ENCODE results near the gene MGLL. TPM values are rescaled to one million over a fixed set of nuclear protein-coding genes. Genes with fewer than 3 reads are reported as not detected.

The MGLL gene
- total and polyA plus RNA-seq, 4 donors: 9.4 to 277 (median 74.2) TPM

DNA sequence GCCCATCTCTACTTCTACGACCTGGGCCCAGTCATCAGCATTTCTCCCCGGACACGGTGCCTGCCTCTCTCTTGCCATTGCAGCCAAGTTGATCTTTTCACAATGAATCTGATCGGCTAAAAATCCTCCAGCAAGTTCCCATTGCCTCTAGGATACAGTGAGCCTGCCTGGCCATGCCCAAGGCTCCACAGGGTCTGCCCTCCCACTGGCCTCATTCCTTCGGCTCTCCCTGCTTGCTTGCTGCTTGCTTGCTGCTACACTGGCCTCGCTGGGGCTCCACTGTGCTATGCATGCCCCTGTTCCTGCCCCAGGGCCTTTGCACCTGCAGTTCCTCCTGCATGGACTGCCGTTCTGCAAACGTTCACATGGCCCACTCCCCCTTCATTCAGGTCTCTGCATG, 147.5 kb downstream of the MGLL start:
- Histone ChIP-seq H3K4me1 (ENCODE audit: control insufficient read depth in 4 of 4, insufficient read depth in 4 of 4, low read length in 3 of 4) (peaks cover 5 to 14% (median 8%) of the 10 kb centered on the region in 4 donors), H3K27me3 (ENCODE audit: control insufficient read depth in 4 of 4, insufficient read depth in 4 of 4, low read length in 3 of 4) (no peaks in the 10 kb centered on the region), H3K9ac (ENCODE audit: low read depth in 1 of 2, low read length in 2 of 2) (no peak overlapping the region), H3K4me3 (ENCODE audit: low read depth in 1 of 3, low read length in 3 of 3) (no peak overlapping the region), H3K27ac (ENCODE audit: low read depth in 1 of 2, low read length in 2 of 2) (no peak overlapping the region), H3K9me3 (ENCODE audit: control insufficient read depth in 4 of 4, low read length in 3 of 4) (no peaks in the 10 kb centered on the region), H3K36me3 (ENCODE audit: control insufficient read depth in 4 of 4, insufficient read depth in 3 of 4, low read depth in 1 of 4, low read length in 3 of 4) (peaks cover 0 to 20% (median 4%) of the 10 kb centered on the region in 4 donors)
- no peak for DNase-seq (ENCODE audit: low spot score)
- 95% methylated on average over 8 of the region's 8 CpGs for WGBS
- no peak for TF ChIP-seq HNF4G (IDR thresholded peaks at IDR 0.05)
- TF ChIP-seq, protein P1, sequence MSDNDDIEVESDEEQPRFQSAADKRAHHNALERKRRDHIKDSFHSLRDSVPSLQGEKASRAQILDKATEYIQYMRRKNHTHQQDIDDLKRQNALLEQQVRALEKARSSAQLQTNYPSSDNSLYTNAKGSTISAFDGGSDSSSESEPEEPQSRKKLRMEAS (IDR thresholded peaks at IDR 0.05): no peak
- TF ChIP-seq GABPA (IDR thresholded peaks at IDR 0.05 in 1 of 2, conservative IDR thresholded peaks at IDR 0.05 in 1 of 2): no peak
- TF ChIP-seq, protein P2, sequence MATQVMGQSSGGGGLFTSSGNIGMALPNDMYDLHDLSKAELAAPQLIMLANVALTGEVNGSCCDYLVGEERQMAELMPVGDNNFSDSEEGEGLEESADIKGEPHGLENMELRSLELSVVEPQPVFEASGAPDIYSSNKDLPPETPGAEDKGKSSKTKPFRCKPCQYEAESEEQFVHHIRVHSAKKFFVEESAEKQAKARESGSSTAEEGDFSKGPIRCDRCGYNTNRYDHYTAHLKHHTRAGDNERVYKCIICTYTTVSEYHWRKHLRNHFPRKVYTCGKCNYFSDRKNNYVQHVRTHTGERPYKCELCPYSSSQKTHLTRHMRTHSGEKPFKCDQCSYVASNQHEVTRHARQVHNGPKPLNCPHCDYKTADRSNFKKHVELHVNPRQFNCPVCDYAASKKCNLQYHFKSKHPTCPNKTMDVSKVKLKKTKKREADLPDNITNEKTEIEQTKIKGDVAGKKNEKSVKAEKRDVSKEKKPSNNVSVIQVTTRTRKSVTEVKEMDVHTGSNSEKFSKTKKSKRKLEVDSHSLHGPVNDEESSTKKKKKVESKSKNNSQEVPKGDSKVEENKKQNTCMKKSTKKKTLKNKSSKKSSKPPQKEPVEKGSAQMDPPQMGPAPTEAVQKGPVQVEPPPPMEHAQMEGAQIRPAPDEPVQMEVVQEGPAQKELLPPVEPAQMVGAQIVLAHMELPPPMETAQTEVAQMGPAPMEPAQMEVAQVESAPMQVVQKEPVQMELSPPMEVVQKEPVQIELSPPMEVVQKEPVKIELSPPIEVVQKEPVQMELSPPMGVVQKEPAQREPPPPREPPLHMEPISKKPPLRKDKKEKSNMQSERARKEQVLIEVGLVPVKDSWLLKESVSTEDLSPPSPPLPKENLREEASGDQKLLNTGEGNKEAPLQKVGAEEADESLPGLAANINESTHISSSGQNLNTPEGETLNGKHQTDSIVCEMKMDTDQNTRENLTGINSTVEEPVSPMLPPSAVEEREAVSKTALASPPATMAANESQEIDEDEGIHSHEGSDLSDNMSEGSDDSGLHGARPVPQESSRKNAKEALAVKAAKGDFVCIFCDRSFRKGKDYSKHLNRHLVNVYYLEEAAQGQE (IDR thresholded peaks at IDR 0.05): no peak
- TF ChIP-seq RAD21 (IDR thresholded peaks at IDR 0.05): no peak

DNA sequence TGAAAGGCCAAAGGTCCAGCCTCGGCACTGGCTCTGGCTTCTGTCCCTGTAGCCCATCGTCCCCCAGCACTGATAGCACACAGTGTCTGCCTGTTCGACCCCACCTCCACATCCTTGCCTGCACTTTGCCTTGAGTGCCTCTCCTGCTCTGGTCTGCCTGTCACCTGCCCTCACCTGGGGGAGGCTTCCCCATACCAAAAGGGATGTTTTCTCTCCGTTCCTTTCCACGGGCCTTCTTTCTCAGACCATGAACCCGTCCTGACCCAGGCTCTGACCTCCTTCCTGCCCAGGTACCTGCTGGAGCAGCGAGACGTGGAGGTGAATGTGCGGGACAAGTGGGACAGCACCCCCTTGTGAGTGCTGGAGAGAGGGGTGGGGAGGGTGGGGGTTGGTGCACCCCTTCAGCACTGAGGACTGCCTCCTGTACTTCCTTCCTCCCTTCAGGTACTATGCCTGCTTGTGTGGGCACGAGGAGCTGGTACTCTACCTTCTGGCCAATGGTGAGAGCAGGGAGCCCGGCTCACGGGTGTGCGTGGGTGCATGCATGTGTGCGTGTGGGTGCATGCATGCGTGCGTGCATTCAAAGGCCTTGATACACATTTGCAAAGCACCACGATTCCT, 148.1 kb downstream of the MGLL start:
- Histone ChIP-seq H3K27me3 (ENCODE audit: control insufficient read depth in 4 of 4, insufficient read depth in 4 of 4, low read length in 3 of 4) (no peaks in the 10 kb centered on the region), H3K4me3 (ENCODE audit: low read depth in 1 of 3, low read length in 3 of 3) (peak overlapping the region in 2 of 3 donors; percentile 9 to 95), H3K4me1 (ENCODE audit: control insufficient read depth in 4 of 4, insufficient read depth in 4 of 4, low read length in 3 of 4) (peaks cover 5 to 14% (median 8%) of the 10 kb centered on the region in 4 donors), H3K9ac (ENCODE audit: low read depth in 1 of 2, low read length in 2 of 2) (no peak overlapping the region), H3K27ac (ENCODE audit: low read depth in 1 of 2, low read length in 2 of 2) (no peak overlapping the region), H3K36me3 (ENCODE audit: control insufficient read depth in 4 of 4, insufficient read depth in 3 of 4, low read depth in 1 of 4, low read length in 3 of 4) (peaks cover 0 to 20% (median 4%) of the 10 kb centered on the region in 4 donors), H3K9me3 (ENCODE audit: control insufficient read depth in 4 of 4, low read length in 3 of 4) (no peaks in the 10 kb centered on the region)
- DNase-seq (ENCODE audit: low spot score): no peak
- 90% methylated on average over 17 of the region's 17 CpGs for WGBS
- TF ChIP-seq TAF1 (conservative IDR thresholded peaks at IDR 0.05) (no peak), SP1 (IDR thresholded peaks at IDR 0.05) (no peak), RXRA (IDR thresholded peaks at IDR 0.05) (no peak), NR2F2 (IDR thresholded peaks at IDR 0.05) (no peak), EGR1 (IDR thresholded peaks at IDR 0.05; ENCODE audit: low read depth in 2 of 2) (no peak), HNF4A (conservative IDR thresholded peaks at IDR 0.05) (no peak), RAD21 (IDR thresholded peaks at IDR 0.05) (no peak), FOXA1 (IDR thresholded peaks at IDR 0.05) (no peak), FOXA2 (IDR thresholded peaks at IDR 0.05) (no peak)
- TF ChIP-seq, protein P3, sequence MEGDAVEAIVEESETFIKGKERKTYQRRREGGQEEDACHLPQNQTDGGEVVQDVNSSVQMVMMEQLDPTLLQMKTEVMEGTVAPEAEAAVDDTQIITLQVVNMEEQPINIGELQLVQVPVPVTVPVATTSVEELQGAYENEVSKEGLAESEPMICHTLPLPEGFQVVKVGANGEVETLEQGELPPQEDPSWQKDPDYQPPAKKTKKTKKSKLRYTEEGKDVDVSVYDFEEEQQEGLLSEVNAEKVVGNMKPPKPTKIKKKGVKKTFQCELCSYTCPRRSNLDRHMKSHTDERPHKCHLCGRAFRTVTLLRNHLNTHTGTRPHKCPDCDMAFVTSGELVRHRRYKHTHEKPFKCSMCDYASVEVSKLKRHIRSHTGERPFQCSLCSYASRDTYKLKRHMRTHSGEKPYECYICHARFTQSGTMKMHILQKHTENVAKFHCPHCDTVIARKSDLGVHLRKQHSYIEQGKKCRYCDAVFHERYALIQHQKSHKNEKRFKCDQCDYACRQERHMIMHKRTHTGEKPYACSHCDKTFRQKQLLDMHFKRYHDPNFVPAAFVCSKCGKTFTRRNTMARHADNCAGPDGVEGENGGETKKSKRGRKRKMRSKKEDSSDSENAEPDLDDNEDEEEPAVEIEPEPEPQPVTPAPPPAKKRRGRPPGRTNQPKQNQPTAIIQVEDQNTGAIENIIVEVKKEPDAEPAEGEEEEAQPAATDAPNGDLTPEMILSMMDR (IDR thresholded peaks at IDR 0.05; ENCODE audit: low read depth, low read length, missing input control): no peak
- TF ChIP-seq, protein P4, sequence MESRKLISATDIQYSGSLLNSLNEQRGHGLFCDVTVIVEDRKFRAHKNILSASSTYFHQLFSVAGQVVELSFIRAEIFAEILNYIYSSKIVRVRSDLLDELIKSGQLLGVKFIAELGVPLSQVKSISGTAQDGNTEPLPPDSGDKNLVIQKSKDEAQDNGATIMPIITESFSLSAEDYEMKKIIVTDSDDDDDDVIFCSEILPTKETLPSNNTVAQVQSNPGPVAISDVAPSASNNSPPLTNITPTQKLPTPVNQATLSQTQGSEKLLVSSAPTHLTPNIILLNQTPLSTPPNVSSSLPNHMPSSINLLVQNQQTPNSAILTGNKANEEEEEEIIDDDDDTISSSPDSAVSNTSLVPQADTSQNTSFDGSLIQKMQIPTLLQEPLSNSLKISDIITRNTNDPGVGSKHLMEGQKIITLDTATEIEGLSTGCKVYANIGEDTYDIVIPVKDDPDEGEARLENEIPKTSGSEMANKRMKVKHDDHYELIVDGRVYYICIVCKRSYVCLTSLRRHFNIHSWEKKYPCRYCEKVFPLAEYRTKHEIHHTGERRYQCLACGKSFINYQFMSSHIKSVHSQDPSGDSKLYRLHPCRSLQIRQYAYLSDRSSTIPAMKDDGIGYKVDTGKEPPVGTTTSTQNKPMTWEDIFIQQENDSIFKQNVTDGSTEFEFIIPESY (IDR thresholded peaks at IDR 0.05): no peak
- TF ChIP-seq, protein P5, sequence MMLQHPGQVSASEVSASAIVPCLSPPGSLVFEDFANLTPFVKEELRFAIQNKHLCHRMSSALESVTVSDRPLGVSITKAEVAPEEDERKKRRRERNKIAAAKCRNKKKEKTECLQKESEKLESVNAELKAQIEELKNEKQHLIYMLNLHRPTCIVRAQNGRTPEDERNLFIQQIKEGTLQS (IDR thresholded peaks at IDR 0.05): no peak
- TF ChIP-seq, protein P1 (IDR thresholded peaks at IDR 0.05): no peak
- TF ChIP-seq, protein P2 (IDR thresholded peaks at IDR 0.05): no peak
